ENCODE data around the gene PCDHGC3. TPM values are rescaled to one million over a fixed set of nuclear protein-coding genes. Genes with fewer than 3 reads are reported as not detected.

Gene PCDHGC3
- total and polyA plus RNA-seq, 2 experiments from 2014 or later, result 12.9 to 13.8 TPM

- TF ChIP-seq ZNF462 (CRISPR knock-in tag; IDR thresholded peaks at IDR 0.05) (no peak), REST (IDR thresholded peaks at IDR 0.05; ENCODE audit: unreplicated experiment) (no peak)
Measured at GRCh38 chr5:141501761-141502160, 26.0 kb downstream of the PCDHGC3 start (continued).

- no peak overlapping the region for H3K4me3 Mint-ChIP-seq
- Histone ChIP-seq H3K4me3 (no peak overlapping the region), H3K36me3 (ENCODE audit: insufficient read depth) (no peaks in the 10 kb centered on the region), H3K27me3 (ENCODE audit: insufficient read depth) (no peaks in the 10 kb centered on the region), H3K27ac (ENCODE audit: low read depth) (no peak overlapping the region), H3K9me2 (ENCODE audit: insufficient read depth) (no peaks in the 10 kb centered on the region), H3K4me1 (ENCODE audit: insufficient read depth) (peaks cover 11% of the 10 kb centered on the region), H3K4me2 (no peak overlapping the region), H2AFZ (no peak overlapping the region), H3F3A (replicated peaks; ENCODE audit: low read depth) (no peaks in the 10 kb centered on the region), H3K79me2 (replicated peaks; ENCODE audit: insufficient read depth) (no peaks in the 10 kb centered on the region), H4K20me1 (replicated peaks; ENCODE audit: insufficient read depth) (no peaks in the 10 kb centered on the region)
- peaks cover 22% of the 10 kb centered on the region for H3K4me1 Mint-ChIP-seq
- ATAC-seq (no peak), DNase-seq (ENCODE audit: low spot score) (no peak)
- H3K9me3 Mint-ChIP-seq, result no peaks in the 10 kb centered on the region
- H3K27me3 Mint-ChIP-seq (ENCODE audit: insufficient read depth, low read depth, poor library complexity), result peaks cover 12% of the 10 kb centered on the region
- TF ChIP-seq NANOG (IDR thresholded peaks at IDR 0.05; ENCODE audit: borderline replicate concordance), result no peak
- no peak for TF ChIP-seq CTCF (conservative IDR thresholded peaks at IDR 0.05; ENCODE audit: low read depth in 2 of 2)
- no peak overlapping the region for H3K27ac Mint-ChIP-seq
- peaks cover 12% of the 10 kb centered on the region for H3K36me3 Mint-ChIP-seq (ENCODE audit: low read depth)
Measured at GRCh38 chr5:141503681-141504080, 27.9 kb downstream of the PCDHGC3 start.
